Measurements from ENCODE around the gene FTL. TPM values are rescaled to one million over a fixed set of nuclear protein-coding genes. Genes with fewer than 3 reads are reported as not detected.

Gene FTL
- total RNA-seq, 1 donor from 2014 or later = 888 TPM

- ChIA-PET POLR2A (interaction anchor here (0.6 to 4.9 kb wide), 11 partner anchors 8 to 714 kb away, joined by 3 to 53 read pairs (median 4); partner anchors contain the start of genes BAX, NUCB1, PPP1R15A and PRMT1), CTCF (interaction anchor here (0.9 to 1.5 kb wide), 4 partner anchors 9 to 167 kb away, joined by 3 to 8 read pairs (median 3); no protein-coding TSS in a partner anchor)
- Mint-ChIP-seq H3K36me3 (ENCODE audit: low read depth) (peaks cover 40% of the 10 kb centered on the region), H3K27ac (peak overlapping the region; percentile 99), H3K9me3 (no peaks in the 10 kb centered on the region), H3K27me3 (no peaks in the 10 kb centered on the region), H3K4me1 (peaks cover 65% of the 10 kb centered on the region), H3K4me3 (peak overlapping the region; percentile 65)
- peak; percentile 53 for DNase-seq
- no peak for TF ChIP-seq CTCF (IDR thresholded peaks at IDR 0.05)
- peak; percentile 30 for ATAC-seq (ENCODE audit: low read depth)
- intact Hi-C loops (cut with micrococcal nuclease) = loop anchor here (2.0 kb wide), 1 partner anchor 61 kb away; the partner anchor contains the start of gene NUCB1
These were observed 2.9 kb upstream of the FTL start for GRCh38 chr19:48962029-48962848.

GRCh38 chr19:48962849-48963165, 2.3 kb upstream of the FTL start:
- intact Hi-C loops (cut with micrococcal nuclease) = loop anchor here (2.0 kb wide), 1 partner anchor 62 kb away; the partner anchor contains the start of gene NUCB1
- Mint-ChIP-seq H3K9me3 (no peaks in the 10 kb centered on the region), H3K27me3 (no peaks in the 10 kb centered on the region), H3K4me1 (peaks cover 70% of the 10 kb centered on the region), H3K27ac (peak overlapping the region; percentile 99), H3K36me3 (ENCODE audit: low read depth) (peaks cover 40% of the 10 kb centered on the region), H3K4me3 (peak overlapping the region; percentile 65)
- no peak for TF ChIP-seq CTCF (IDR thresholded peaks at IDR 0.05)
- DNase-seq (no peak), ATAC-seq (ENCODE audit: low read depth) (no peak)
- POLR2A ChIA-PET = interaction anchor here (0.8 to 4.9 kb wide), 7 partner anchors 8 to 714 kb away, joined by 3 to 53 read pairs (median 5); partner anchors contain the start of genes BAX, NUCB1, PPP1R15A and PRMT1
- CTCF ChIA-PET = interaction anchor here (1.5 kb wide), 2 partner anchors 8 to 167 kb away, joined by 3 to 8 read pairs; no protein-coding TSS in a partner anchor

GRCh38 chr19:48963371-48964204, 1.5 kb upstream of the FTL start:
- ATAC-seq (ENCODE audit: low read depth) (no peak), DNase-seq (peak; percentile 55)
- intact Hi-C loops (cut with micrococcal nuclease) = loop anchor here (2.0 kb wide), 3 partner anchors 63 to 627 kb away; partner anchors contain the start of genes DBP, NUCB1 and PRR12
- H3K36me3 Mint-ChIP-seq (ENCODE audit: low read depth) = peaks cover 43% of the 10 kb centered on the region
- H3K27me3 Mint-ChIP-seq = no peaks in the 10 kb centered on the region
- peak overlapping the region; percentile 99 for H3K4me3 Mint-ChIP-seq
- POLR2A ChIA-PET = interaction anchor here (0.6 to 8.1 kb wide), 15 partner anchors 9 to 345 kb away, joined by 3 to 179 read pairs (median 5); partner anchors contain the start of genes BAX, NUCB1, PPP1R15A and RPL18
- no peak for TF ChIP-seq CTCF (IDR thresholded peaks at IDR 0.05)
- peak overlapping the region; percentile 99 for H3K27ac Mint-ChIP-seq
- CTCF ChIA-PET = no interaction called here
- H3K4me1 Mint-ChIP-seq = peaks cover 72% of the 10 kb centered on the region
- H3K9me3 Mint-ChIP-seq = no peaks in the 10 kb centered on the region

GRCh38 chr19:48964205-48965039, 687 bp upstream of the FTL start:
- H3K4me1 Mint-ChIP-seq = peaks cover 70% of the 10 kb centered on the region
- ChIA-PET CTCF (interaction anchor here (1.3 to 1.4 kb wide), 2 partner anchors 169 to 176 kb away, joined by 4 to 5 read pairs; no protein-coding TSS in a partner anchor), POLR2A (interaction anchor here (0.7 to 8.1 kb wide), 17 partner anchors 10 to 345 kb away, joined by 3 to 179 read pairs (median 5); partner anchors contain the start of genes BAX, GYS1, NUCB1 and PPP1R15A)
- intact Hi-C loops (cut with micrococcal nuclease) = loop anchor here (1.0 to 5.0 kb wide), 7 partner anchors 10 to 626 kb away; partner anchors contain the start of genes BAX, DBP and PRR12
- peak overlapping the region; percentile 99 for H3K4me3 Mint-ChIP-seq
- ATAC-seq (ENCODE audit: low read depth) (no peak), DNase-seq (no peak)
- peak overlapping the region; percentile 99 for H3K27ac Mint-ChIP-seq
- no peak for TF ChIP-seq CTCF (IDR thresholded peaks at IDR 0.05)
- no peaks in the 10 kb centered on the region for H3K9me3 Mint-ChIP-seq
- peaks cover 46% of the 10 kb centered on the region for H3K36me3 Mint-ChIP-seq (ENCODE audit: low read depth)
- no peaks in the 10 kb centered on the region for H3K27me3 Mint-ChIP-seq

Data from activated B cell treated with CpG ODN at 0.5 μM for 24 hours (primary cell).